K562 (cell line): Measurements from ENCODE around the gene ZBTB46. TPM values are rescaled to one million over a fixed set of nuclear protein-coding genes. Genes with fewer than 3 reads are reported as not detected.

ENCODE experiments used
- BCL6 ChIP-seq: fragments of 250-450 bp; sonication (Bioruptor Pico); IDR thresholded peaks from 2 replicates; pipeline ENCODE4 v1.4.0; 2020
- GABPB2 ChIP-seq: fragments of 250-450 bp; sonication (Bioruptor Pico); conservative IDR thresholded peaks from 2 replicates; pipeline ENCODE4 v1.5.1; 2021; ENCODE audit warnings: mild to moderate bottlenecking
- KLF10 ChIP-seq: fragments of 250-450 bp; sonication (Bioruptor Pico); IDR thresholded peaks from 2 replicates; pipeline ENCODE4 v1.6.1; 2021; ENCODE audit warnings: matching md5 sums
- LEF1 ChIP-seq: fragments of 450-650 bp; IDR thresholded peaks from 2 replicates; pipeline ENCODE4 v1.6.1; 2016; ENCODE audit warnings: mild to moderate bottlenecking
- MBD1 ChIP-seq: fragments of 250-450 bp; sonication (Bioruptor Pico); IDR thresholded peaks from 2 replicates; pipeline ENCODE4 v1.8.0; 2022; ENCODE audit warnings: inconsistent platforms
- POLR2H ChIP-seq: IDR thresholded peaks from 2 replicates; pipeline ENCODE4 v1.6.1; 2016; ENCODE audit warnings: missing genetic modification characterization, low read depth, mild to moderate bottlenecking, control low read depth, missing compliant biosample characterization, moderate library complexity
- RBBP5 ChIP-seq: fragments of 200-600 bp; sonication (generic); IDR thresholded peaks from 2 replicates; pipeline ENCODE4 v1.6.1; 2012; ENCODE audit warnings: borderline replicate concordance, mild to moderate bottlenecking, low read length, control low read depth, inconsistent platforms; ENCODE audit not compliant: insufficient read depth, poor library complexity, severe bottlenecking
- REST ChIP-seq, 2 experiments: fragments of 450-650 bp; formaldehyde crosslinking in 1 of 2; IDR thresholded peaks; 2 replicates each; pipeline versions ENCODE4 v1.4.0 to v1.6.1; 2014 to 2020; ENCODE audit warnings: mild to moderate bottlenecking in 2 of 2, borderline replicate concordance in 1 of 2, low read depth in 1 of 2
- SIN3A ChIP-seq, 2 experiments: fragments of 150-350 bp in 1 of 2; IDR thresholded peaks; 2 replicates each; pipeline ENCODE4 v1.6.1; 2011 to 2016; ENCODE audit warnings: borderline replicate concordance in 2 of 2, low read depth in 2 of 2, low read length in 2 of 2, mild to moderate bottlenecking in 2 of 2, moderate library complexity in 2 of 2; ENCODE audit not compliant: control insufficient read depth in 1 of 2
- SMC3 ChIP-seq: conservative IDR thresholded peaks from 2 replicates; pipeline ENCODE4 v1.6.1; 2011; ENCODE audit warnings: low read depth, low read length, improper control_type of control experiment; ENCODE audit not compliant: insufficient read depth
- SPI1 ChIP-seq: IDR thresholded peaks from 2 replicates; pipeline ENCODE4 v1.6.1; 2011; ENCODE audit warnings: low read depth, low read length, control low read depth, borderline replicate concordance
- ZBTB7A ChIP-seq: IDR thresholded peaks from 2 replicates; pipeline ENCODE4 v1.6.1; 2011; ENCODE audit warnings: low read depth, mild to moderate bottlenecking, low read length, moderate library complexity, borderline replicate concordance; ENCODE audit not compliant: control insufficient read depth
- ZNF239 ChIP-seq: fragments of 250-450 bp; sonication (Bioruptor Pico); IDR thresholded peaks from 2 replicates; pipeline ENCODE4 v1.4.0; 2020; ENCODE audit warnings: mild to moderate bottlenecking
- ZNF655 ChIP-seq: fragments of 250-450 bp; sonication (Bioruptor Pico); IDR thresholded peaks from 2 replicates; pipeline ENCODE4 v1.5.0; 2021
- ZNF696 ChIP-seq: fragments of 250-450 bp; sonication (Bioruptor Pico); conservative IDR thresholded peaks from 2 replicates; pipeline ENCODE4 v1.4.0; 2020; ENCODE audit warnings: mild to moderate bottlenecking, moderate library complexity
- polyA plus RNA-seq, 8 experiments: library from polyadenylated mRNA; depleted of rRNA in 4 of 8; stranded (reverse) in 5 of 8; unstranded in 3 of 8; fragments of >200 nt; fragmentation: Nextera tagmentation in 2 of 8; fragmentation: Illumina TruSeq in 1 of 8; extraction: Ambion mirVana in 2 of 8; extraction: Trizol in 1 of 8; gene quantifications; 2 replicates each; pipeline versions ENCODE4 v1.2.1 to v1.2.3, GENCODE V29; 2011 to 2014; ENCODE audit warnings: inconsistent platforms in 1 of 8, missing spikeins in 1 of 8
- total RNA-seq, 7 experiments: library from RNA; depleted of rRNA in 6 of 7; stranded (reverse); fragments of >200 nt in 6 of 7; fragmentation: Illumina TruSeq in 2 of 7; extraction: Trizol in 2 of 7; gene quantifications; 2 replicates each; pipeline versions ENCODE4 v1.2.1 to v1.2.3, GENCODE V29; 2011 to 2021; ENCODE audit warnings: low replicate concordance in 1 of 7

ZBTB46 gene
- total and polyA plus RNA-seq, 9 of the 15 experiments (the other 6 are each of a cell fraction or from before 2014, with no cell fraction given) = 0.29 to 4.1 (median 1.1) TPM

DNA sequence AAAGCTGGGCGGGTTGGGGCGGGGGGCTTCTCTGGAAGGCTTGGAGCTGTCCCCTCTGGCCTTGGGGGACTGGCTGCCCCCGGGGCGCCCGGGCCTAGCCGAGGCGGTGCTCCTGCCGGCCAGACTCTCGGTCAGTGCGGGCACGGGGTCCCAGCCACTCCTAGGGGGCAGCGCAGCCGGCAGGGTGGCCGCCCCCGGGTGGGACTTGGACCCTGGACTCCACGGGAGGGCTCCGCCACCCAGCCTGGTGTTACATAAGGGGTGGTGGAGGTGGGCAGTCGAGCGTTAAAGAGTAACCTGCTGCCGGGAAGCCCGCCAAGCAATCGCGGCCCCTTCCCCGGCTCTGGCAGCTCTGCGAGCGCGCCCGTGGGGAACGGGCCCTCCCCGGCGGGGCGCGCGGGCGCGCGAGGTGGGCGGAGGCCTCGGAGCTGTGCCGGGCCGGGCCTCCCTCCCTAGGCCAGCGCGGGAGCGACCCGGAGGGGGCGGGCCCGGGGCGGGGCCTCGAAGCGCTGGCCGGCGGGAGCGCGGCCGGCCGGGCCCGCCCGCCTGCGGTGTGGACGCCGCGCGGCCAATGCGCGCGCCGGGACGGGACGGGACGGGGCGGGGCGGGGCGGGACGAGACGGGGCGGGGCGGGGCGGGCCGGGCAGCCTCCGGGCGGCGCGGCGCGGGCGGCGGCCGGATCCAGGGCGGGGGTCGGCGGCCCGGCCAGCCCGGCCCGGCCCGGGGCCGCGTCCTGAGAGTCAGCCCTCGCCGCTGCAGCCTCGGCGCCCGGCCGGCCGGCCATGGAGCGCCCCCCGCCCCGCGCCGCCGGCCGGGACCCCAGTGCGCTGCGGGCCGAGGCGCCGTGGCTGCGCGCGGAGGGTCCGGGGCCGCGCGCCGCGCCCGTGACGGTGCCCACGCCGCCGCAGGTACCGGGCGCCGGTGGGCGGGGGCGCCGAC, 91.7 kb downstream of the ZBTB46 start, which contains the start of gene SLC2A4RG (continued):
- TF ChIP-seq REST (IDR thresholded peaks at IDR 0.05; ENCODE audit: borderline replicate concordance) (no peak), REST (CRISPR knock-in tag; IDR thresholded peaks at IDR 0.05; ENCODE audit: low read depth) (0 out of 2 replicates have a peak, but pooled peaks have one; percentile 34), MBD1 (CRISPR knock-in tag) (no peak), ZBTB7A (peak; percentile 46; the same call in 1 of the 2 replicates), ZNF696 (CRISPR knock-in tag) (no peak), LEF1 (no peak), RBBP5 (no peak), KLF10 (CRISPR knock-in tag) (no peak), POLR2H (tag) (0 out of 2 replicates have a peak, but pooled peaks have one; percentile 27), GABPB2 (no peak), BCL6 (CRISPR knock-in tag) (no peak), ZNF239 (no peak), ZNF655 (no peak), SIN3A (IDR thresholded peaks at IDR 0.05; ENCODE audit: borderline replicate concordance in 2 of 2, control insufficient read depth in 1 of 2, low read depth in 2 of 2, low read length in 2 of 2) (no peak; a peak in 1 of 4 replicates), SMC3 (no peak), SPI1 (no peak)
